Panc1 (cell line): ENCODE measurements around the gene PRKCB. TPM values are rescaled to one million over a fixed set of nuclear protein-coding genes. Genes with fewer than 3 reads are reported as not detected.

Experiments used
- ATAC-seq: fragments of 200-7000 bp; cut with Tn5 transposase; 2 replicates; pipeline ENCODE4 v1.9.1; 2020; ENCODE audit warnings: mild to moderate bottlenecking, moderate library complexity
- BruUV-seq: library from RNA; stranded (reverse); fragments of 400-500 nt; replicated peaks from 2 replicates; lab custom pipeline; 2021; lab: Mats Ljungman, UMichigan
- CTCF ChIA-PET: fragments of 300-600 bp; sonication (Branson Sonifier 250); formaldehyde crosslinking; loops from one replicate; lab custom pipeline; 2022; ENCODE audit warnings: antibody characterized with exemption; lab: Charles Lee
- POLR2A ChIA-PET: fragments of 300-600 bp; sonication (Branson Sonifier 250); formaldehyde crosslinking; loops from one replicate; lab custom pipeline; 2022; ENCODE audit warnings: antibody characterized with exemption; lab: Charles Lee
- DNase-seq: peaks from one replicate; pipeline ENCODE4 v3.0.0-alpha.2; 2010; ENCODE audit warnings: low read depth, low spot score
- H3K27ac ChIP-seq: 2 replicates; pipeline ENCODE4 v1.5.1; 2011; ENCODE audit warnings: mild to moderate bottlenecking, low read length, inconsistent platforms
- H3K27me3 ChIP-seq: fragments of 200-500 bp; sonication (Bioruptor generic); 2 replicates; pipeline ENCODE4 v1.6.0; 2014; ENCODE audit warnings: low read length, inconsistent platforms; ENCODE audit not compliant: control insufficient read depth, insufficient read depth
- H3K36me3 ChIP-seq: fragments of 200-500 bp; sonication (Bioruptor generic); 2 replicates; pipeline ENCODE4 v1.5.1; 2014; ENCODE audit warnings: inconsistent platforms, mild to moderate bottlenecking, low read length, moderate library complexity; ENCODE audit not compliant: control insufficient read depth, insufficient read depth
- H3K4me1 ChIP-seq: 2 replicates; pipeline ENCODE4 v1.5.1; 2011; ENCODE audit warnings: inconsistent platforms, mild to moderate bottlenecking, low read length, moderate library complexity; ENCODE audit not compliant: control insufficient read depth, insufficient read depth
- H3K4me3 ChIP-seq, 2 experiments: 2 replicates each; pipeline ENCODE4 v1.5.1; 2011 to 2012; ENCODE audit warnings: low read depth in 2 of 2, low read length in 2 of 2, mild to moderate bottlenecking in 2 of 2, inconsistent platforms in 1 of 2, moderate library complexity in 1 of 2
- H3K9me3 ChIP-seq: fragments of 200-500 bp; sonication (Bioruptor generic); 2 replicates; pipeline ENCODE4 v1.5.1; 2014; ENCODE audit warnings: low read depth, mild to moderate bottlenecking, inconsistent platforms, low read length, moderate library complexity; ENCODE audit not compliant: control insufficient read depth, insufficient read depth
- CTCF ChIP-seq: fragments of 450-650 bp; IDR thresholded peaks from 2 replicates; pipeline ENCODE4 v1.5.1; 2017; ENCODE audit warnings: mild to moderate bottlenecking
- POLR2AphosphoS5 ChIP-seq: IDR thresholded peaks from 2 replicates; pipeline ENCODE4 v1.6.1; 2012; ENCODE audit warnings: mild to moderate bottlenecking, low read depth, low read length, moderate library complexity
- REST ChIP-seq, 2 experiments: IDR thresholded peaks; 2 replicates each; pipeline ENCODE4 v1.6.1; 2011 to 2012; ENCODE audit warnings: low read depth in 2 of 2, control low read depth in 1 of 2, low read length in 1 of 2, mild to moderate bottlenecking in 1 of 2, moderate library complexity in 1 of 2; ENCODE audit not compliant: insufficient read depth in 1 of 2
- SIN3A ChIP-seq: IDR thresholded peaks from 2 replicates; pipeline ENCODE4 v1.6.1; 2012; ENCODE audit warnings: low read depth, mild to moderate bottlenecking, low read length, moderate library complexity, borderline replicate concordance; ENCODE audit not compliant: insufficient read depth
- TCF7L2 ChIP-seq: IDR thresholded peaks from 2 replicates; pipeline ENCODE4 v1.6.1; 2011; ENCODE audit warnings: mild to moderate bottlenecking, low read depth, low read length, inconsistent platforms
- in situ Hi-C: cut with HindIII; loops from 2 replicates; pipeline ENCODE4 v1.10.0; 2016; ENCODE audit warnings: low sequenced_read_pairs, low pct_unique_long_range_greater_than_20kb
- intact Hi-C: fragments of 100-400 bp; cut with micrococcal nuclease; formaldehyde crosslinking; loops from one replicate; pipeline ENCODE4 v1.10.0; 2022; ENCODE audit not compliant: unreplicated experiment
- total RNA-seq: library from RNA; stranded (reverse); gene quantifications from one replicate; pipeline ENCODE4 v1.2.1, GENCODE V29; 2021; ENCODE audit not compliant: unreplicated experiment

The PRKCB gene
- total RNA-seq, 1 experiment from 2014 or later, result 0.41 TPM

- CTCF ChIA-PET, result no interaction called here
- POLR2A ChIA-PET, result no interaction called here
- DNase-seq (no peak), ATAC-seq (0 out of 2 replicates have a peak, but pooled peaks have one; percentile 20)
- peaks cover 8% of the 10 kb centered on the region; the same call in 1 of the 2 replicates for H3K27me3 ChIP-seq
- in situ Hi-C loops (no loop called here), intact Hi-C loops (no loop called here)
- TF ChIP-seq CTCF, result no peak
- no peak for TF ChIP-seq SIN3A
- TF ChIP-seq TCF7L2, result no peak
- no peak for TF ChIP-seq POLR2AphosphoS5
- no peak for TF ChIP-seq REST (IDR thresholded peaks at IDR 0.05; ENCODE audit: insufficient read depth in 1 of 2, low read depth in 2 of 2, low read length in 1 of 2)
- no peak overlapping the region for H3K27ac ChIP-seq
- no peaks in the 10 kb centered on the region; the same call in 1 of the 2 replicates for H3K36me3 ChIP-seq
- no peaks in the 10 kb centered on the region for H3K4me1 ChIP-seq
- no TSS peak for BruUV-seq
- H3K4me3 ChIP-seq, result no peak overlapping the region
- no peaks in the 10 kb centered on the region for H3K9me3 ChIP-seq
Measured at GRCh38 chr16:23836404-23837311, 875 bp downstream of the PRKCB start.

- intact Hi-C loops, result no loop called here
- ATAC-seq, result no peak
- no peaks in the 10 kb centered on the region for H3K9me3 ChIP-seq
Measured at GRCh38 chr16:23837553-23838308, 1.9 kb downstream of the PRKCB start.

More at GRCh38 chr16:23837553-23838308, 1.9 kb downstream of the PRKCB start:
- H3K36me3 ChIP-seq, result no peaks in the 10 kb centered on the region; the same call in 1 of the 2 replicates
- H3K27me3 ChIP-seq, result peaks cover 12% of the 10 kb centered on the region
- ChIA-PET POLR2A (no interaction called here), CTCF (no interaction called here)
- in situ Hi-C loops, result no loop called here
- TF ChIP-seq SIN3A (no peak), TCF7L2 (no peak), POLR2AphosphoS5 (no peak), REST (IDR thresholded peaks at IDR 0.05; ENCODE audit: insufficient read depth in 1 of 2, low read depth in 2 of 2, low read length in 1 of 2) (no peak), CTCF (no peak)
- H3K4me1 ChIP-seq, result no peaks in the 10 kb centered on the region
- no peak overlapping the region for H3K27ac ChIP-seq
- no TSS peak for BruUV-seq
- no peak overlapping the region for H3K4me3 ChIP-seq
- no peak for DNase-seq
